ENCODE data around the gene CALN1.
"Not testable (repeated sequence)": the region's sequence is repeated elsewhere in the genome, so short reads cannot be mapped to it uniquely, and the experiment has no call there.

CALN1 gene

GRCh38 chr7:71962636-71963035, 449.5 kb downstream of the CALN1 start:
- Histone ChIP-seq H3K4me1 (ENCODE audit: insufficient read depth, insufficient read length) (no peaks in the 10 kb centered on the region), H3K27me3 (ENCODE audit: insufficient read depth, insufficient read length) (no peaks in the 10 kb centered on the region), H3K9me3 (ENCODE audit: insufficient read depth, low read length) (no peaks in the 10 kb centered on the region), H3K4me3 (ENCODE audit: insufficient read length, low read depth) (no peak overlapping the region), H3K9ac (ENCODE audit: insufficient read length, low read depth) (no peak overlapping the region), H3K36me3 (ENCODE audit: insufficient read depth, insufficient read length, low read length) (no peaks in the 10 kb centered on the region)
- TF ChIP-seq ZNF274 (IDR thresholded peaks at IDR 0.05; ENCODE audit: low read depth, low read length) = no peak
- no peak for TF ChIP-seq SUZ12 (IDR thresholded peaks at IDR 0.05; ENCODE audit: extremely low read depth, insufficient read depth, insufficient read length)
- no peak for TF ChIP-seq YY1 (IDR thresholded peaks at IDR 0.05; ENCODE audit: insufficient read depth, insufficient read length)
- DNase-seq (ENCODE audit: low read depth, low spot score) = no peak

- DNase-seq (ENCODE audit: low read depth, low spot score) = no peak
- no peaks in the 10 kb centered on the region for H3K36me3 ChIP-seq (ENCODE audit: insufficient read depth, insufficient read length, low read length)
- no peaks in the 10 kb centered on the region for H3K9me3 ChIP-seq (ENCODE audit: insufficient read depth, low read length)
- H3K27me3 ChIP-seq (ENCODE audit: insufficient read depth, insufficient read length) = no peaks in the 10 kb centered on the region
- TF ChIP-seq SUZ12 (IDR thresholded peaks at IDR 0.05; ENCODE audit: extremely low read depth, insufficient read depth, insufficient read length) (no peak), ZNF274 (IDR thresholded peaks at IDR 0.05; ENCODE audit: low read depth, low read length) (no peak), YY1 (IDR thresholded peaks at IDR 0.05; ENCODE audit: insufficient read depth, insufficient read length) (no peak)
- H3K4me1 ChIP-seq (ENCODE audit: insufficient read depth, insufficient read length) = no peaks in the 10 kb centered on the region
- H3K4me3 ChIP-seq (ENCODE audit: insufficient read length, low read depth) = no peak overlapping the region
- no peak overlapping the region for H3K9ac ChIP-seq (ENCODE audit: insufficient read length, low read depth)
These were observed 450.9 kb downstream of the CALN1 start for GRCh38 chr7:71961283-71961682.

- no peak for DNase-seq (ENCODE audit: low read depth, low spot score)
- Histone ChIP-seq H3K4me1 (ENCODE audit: insufficient read depth, insufficient read length) (no peaks in the 10 kb centered on the region), H3K4me3 (ENCODE audit: insufficient read length, low read depth) (no peak overlapping the region), H3K9me3 (ENCODE audit: insufficient read depth, low read length) (no peaks in the 10 kb centered on the region), H3K36me3 (ENCODE audit: insufficient read depth, insufficient read length, low read length) (no peaks in the 10 kb centered on the region), H3K9ac (ENCODE audit: insufficient read length, low read depth) (no peak overlapping the region), H3K27me3 (ENCODE audit: insufficient read depth, insufficient read length) (no peaks in the 10 kb centered on the region)
- TF ChIP-seq YY1 (IDR thresholded peaks at IDR 0.05; ENCODE audit: insufficient read depth, insufficient read length) (no peak), ZNF274 (IDR thresholded peaks at IDR 0.05; ENCODE audit: low read depth, low read length) (no peak), SUZ12 (IDR thresholded peaks at IDR 0.05; ENCODE audit: extremely low read depth, insufficient read depth, insufficient read length) (no peak)
These were observed 470.0 kb downstream of the CALN1 start for GRCh38 chr7:71942115-71942514.

GRCh38 chr7:71937840-71938371, 474.2 kb downstream of the CALN1 start:
- Histone ChIP-seq H3K4me3 (ENCODE audit: insufficient read length, low read depth) (no peak overlapping the region), H3K27me3 (ENCODE audit: insufficient read depth, insufficient read length) (no peaks in the 10 kb centered on the region), H3K36me3 (ENCODE audit: insufficient read depth, insufficient read length, low read length) (no peaks in the 10 kb centered on the region), H3K9me3 (ENCODE audit: insufficient read depth, low read length) (no peaks in the 10 kb centered on the region), H3K4me1 (ENCODE audit: insufficient read depth, insufficient read length) (no peaks in the 10 kb centered on the region), H3K9ac (ENCODE audit: insufficient read length, low read depth) (no peak overlapping the region)
- DNase-seq (ENCODE audit: low read depth, low spot score) = no peak
- TF ChIP-seq SUZ12 (IDR thresholded peaks at IDR 0.05; ENCODE audit: extremely low read depth, insufficient read depth, insufficient read length) = no peak
- no peak for TF ChIP-seq YY1 (IDR thresholded peaks at IDR 0.05; ENCODE audit: insufficient read depth, insufficient read length)
- no peak for TF ChIP-seq ZNF274 (IDR thresholded peaks at IDR 0.05; ENCODE audit: low read depth, low read length)

GRCh38 chr7:71935674-71936073, 476.5 kb downstream of the CALN1 start:
- Histone ChIP-seq H3K9ac (ENCODE audit: insufficient read length, low read depth) (no peak overlapping the region), H3K9me3 (ENCODE audit: insufficient read depth, low read length) (no peaks in the 10 kb centered on the region), H3K4me1 (ENCODE audit: insufficient read depth, insufficient read length) (no peaks in the 10 kb centered on the region), H3K36me3 (ENCODE audit: insufficient read depth, insufficient read length, low read length) (no peaks in the 10 kb centered on the region), H3K4me3 (ENCODE audit: insufficient read length, low read depth) (no peak overlapping the region), H3K27me3 (ENCODE audit: insufficient read depth, insufficient read length) (no peaks in the 10 kb centered on the region)
- DNase-seq (ENCODE audit: low read depth, low spot score) = no peak
- TF ChIP-seq ZNF274 (IDR thresholded peaks at IDR 0.05; ENCODE audit: low read depth, low read length) (no peak), YY1 (IDR thresholded peaks at IDR 0.05; ENCODE audit: insufficient read depth, insufficient read length) (no peak), SUZ12 (IDR thresholded peaks at IDR 0.05; ENCODE audit: extremely low read depth, insufficient read depth, insufficient read length) (no peak)

GRCh38 chr7:71933426-71933825, 478.7 kb downstream of the CALN1 start:
- H3K4me1 ChIP-seq (ENCODE audit: insufficient read depth, insufficient read length) = no peaks in the 10 kb centered on the region
- H3K36me3 ChIP-seq (ENCODE audit: insufficient read depth, insufficient read length, low read length) = no peaks in the 10 kb centered on the region
- TF ChIP-seq ZNF274 (IDR thresholded peaks at IDR 0.05; ENCODE audit: low read depth, low read length) (no peak), SUZ12 (IDR thresholded peaks at IDR 0.05; ENCODE audit: extremely low read depth, insufficient read depth, insufficient read length) (no peak), YY1 (IDR thresholded peaks at IDR 0.05; ENCODE audit: insufficient read depth, insufficient read length) (no peak)
- H3K4me3 ChIP-seq (ENCODE audit: insufficient read length, low read depth) = no peak overlapping the region
- no peaks in the 10 kb centered on the region for H3K9me3 ChIP-seq (ENCODE audit: insufficient read depth, low read length)
- no peaks in the 10 kb centered on the region for H3K27me3 ChIP-seq (ENCODE audit: insufficient read depth, insufficient read length)
- no peak for DNase-seq (ENCODE audit: low read depth, low spot score)
- H3K9ac ChIP-seq (ENCODE audit: insufficient read length, low read depth) = no peak overlapping the region

GRCh38 chr7:71925663-71926062, 486.5 kb downstream of the CALN1 start:
- H3K4me3 ChIP-seq (ENCODE audit: insufficient read length, low read depth) = no peak overlapping the region
- TF ChIP-seq SUZ12 (IDR thresholded peaks at IDR 0.05; ENCODE audit: extremely low read depth, insufficient read depth, insufficient read length) (no peak), YY1 (IDR thresholded peaks at IDR 0.05; ENCODE audit: insufficient read depth, insufficient read length) (no peak), ZNF274 (IDR thresholded peaks at IDR 0.05; ENCODE audit: low read depth, low read length) (no peak)
- H3K27me3 ChIP-seq (ENCODE audit: insufficient read depth, insufficient read length) = no peaks in the 10 kb centered on the region
- H3K36me3 ChIP-seq (ENCODE audit: insufficient read depth, insufficient read length, low read length) = no peaks in the 10 kb centered on the region
- peak; percentile 28 for DNase-seq (ENCODE audit: low read depth, low spot score)
- 0 out of 2 replicates have a peak, but pooled peaks cover 5% of the 10 kb centered on the region for H3K9me3 ChIP-seq (ENCODE audit: insufficient read depth, low read length)
- no peaks in the 10 kb centered on the region for H3K4me1 ChIP-seq (ENCODE audit: insufficient read depth, insufficient read length)
- H3K9ac ChIP-seq (ENCODE audit: insufficient read length, low read depth) = no peak overlapping the region

GRCh38 chr7:71914204-71914603, 497.9 kb downstream of the CALN1 start:
- not testable (repeated sequence) for H3K36me3 ChIP-seq (ENCODE audit: insufficient read depth, insufficient read length, low read length); DNase-seq (ENCODE audit: low read depth, low spot score); H3K27me3 ChIP-seq (ENCODE audit: insufficient read depth, insufficient read length); H3K9ac ChIP-seq (ENCODE audit: insufficient read length, low read depth); H3K9me3 ChIP-seq (ENCODE audit: insufficient read depth, low read length); H3K4me3 ChIP-seq (ENCODE audit: insufficient read length, low read depth); H3K4me1 ChIP-seq (ENCODE audit: insufficient read depth, insufficient read length)
